Astrocyte of the spinal cord (primary cell): ENCODE measurements around the gene GPRC5C.

Source experiments
- DNase-seq: peaks from one replicate; pipeline ENCODE4 v3.0.0; 2011; ENCODE audit warnings: low read depth, low spot score
- H3K4me3 ChIP-seq: 2 replicates; pipeline ENCODE4 v1.5.1; 2011; ENCODE audit warnings: low read depth, mild to moderate bottlenecking, low read length, moderate library complexity
- in situ Hi-C: cut with HindIII; loops from 2 replicates; pipeline ENCODE4 v1.10.0; 2017; ENCODE audit warnings: low sequenced_read_pairs
- TF ChIP-seq, protein P1 (sequence below): IDR thresholded peaks from 2 replicates; pipeline ENCODE4 v1.5.1; 2012; ENCODE audit warnings: low read depth, mild to moderate bottlenecking, low read length, inconsistent platforms

Gene GPRC5C

DNA sequence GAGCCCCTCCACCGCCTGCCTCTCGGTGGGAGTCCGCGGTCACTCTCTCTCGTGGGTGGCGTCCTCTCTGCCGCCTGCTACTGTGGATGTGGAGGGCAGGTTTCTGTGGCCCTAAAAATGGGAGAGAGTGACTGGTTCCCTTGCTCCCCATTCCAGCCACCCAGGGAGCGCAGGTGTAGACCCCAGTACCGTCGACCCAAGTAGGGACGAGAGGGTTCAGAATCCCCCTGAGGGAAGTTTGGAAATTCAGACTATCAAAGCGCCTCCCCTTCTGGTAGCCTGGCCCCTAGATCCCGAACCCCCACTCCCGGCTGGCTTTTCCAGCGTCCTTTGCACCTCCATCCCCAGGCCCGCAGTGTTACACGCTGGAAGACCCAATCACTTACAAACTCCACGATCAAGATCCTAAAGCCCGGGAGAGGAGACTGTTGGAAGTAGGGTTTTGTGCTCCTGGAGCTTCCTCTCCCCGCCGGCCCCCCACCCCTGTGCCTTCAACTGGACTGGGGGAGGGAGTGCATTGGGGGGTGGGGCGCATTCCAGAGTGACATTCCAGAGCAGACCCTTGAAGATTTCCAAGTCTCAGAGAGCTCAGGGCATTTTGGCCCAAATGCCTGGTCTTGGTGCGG is 991 bp downstream of the GPRC5C start:
- TF ChIP-seq, protein P1, sequence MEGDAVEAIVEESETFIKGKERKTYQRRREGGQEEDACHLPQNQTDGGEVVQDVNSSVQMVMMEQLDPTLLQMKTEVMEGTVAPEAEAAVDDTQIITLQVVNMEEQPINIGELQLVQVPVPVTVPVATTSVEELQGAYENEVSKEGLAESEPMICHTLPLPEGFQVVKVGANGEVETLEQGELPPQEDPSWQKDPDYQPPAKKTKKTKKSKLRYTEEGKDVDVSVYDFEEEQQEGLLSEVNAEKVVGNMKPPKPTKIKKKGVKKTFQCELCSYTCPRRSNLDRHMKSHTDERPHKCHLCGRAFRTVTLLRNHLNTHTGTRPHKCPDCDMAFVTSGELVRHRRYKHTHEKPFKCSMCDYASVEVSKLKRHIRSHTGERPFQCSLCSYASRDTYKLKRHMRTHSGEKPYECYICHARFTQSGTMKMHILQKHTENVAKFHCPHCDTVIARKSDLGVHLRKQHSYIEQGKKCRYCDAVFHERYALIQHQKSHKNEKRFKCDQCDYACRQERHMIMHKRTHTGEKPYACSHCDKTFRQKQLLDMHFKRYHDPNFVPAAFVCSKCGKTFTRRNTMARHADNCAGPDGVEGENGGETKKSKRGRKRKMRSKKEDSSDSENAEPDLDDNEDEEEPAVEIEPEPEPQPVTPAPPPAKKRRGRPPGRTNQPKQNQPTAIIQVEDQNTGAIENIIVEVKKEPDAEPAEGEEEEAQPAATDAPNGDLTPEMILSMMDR = no peak
- in situ Hi-C loops = no loop called here
- H3K4me3 ChIP-seq = no peak overlapping the region
- DNase-seq = no peak

DNA sequence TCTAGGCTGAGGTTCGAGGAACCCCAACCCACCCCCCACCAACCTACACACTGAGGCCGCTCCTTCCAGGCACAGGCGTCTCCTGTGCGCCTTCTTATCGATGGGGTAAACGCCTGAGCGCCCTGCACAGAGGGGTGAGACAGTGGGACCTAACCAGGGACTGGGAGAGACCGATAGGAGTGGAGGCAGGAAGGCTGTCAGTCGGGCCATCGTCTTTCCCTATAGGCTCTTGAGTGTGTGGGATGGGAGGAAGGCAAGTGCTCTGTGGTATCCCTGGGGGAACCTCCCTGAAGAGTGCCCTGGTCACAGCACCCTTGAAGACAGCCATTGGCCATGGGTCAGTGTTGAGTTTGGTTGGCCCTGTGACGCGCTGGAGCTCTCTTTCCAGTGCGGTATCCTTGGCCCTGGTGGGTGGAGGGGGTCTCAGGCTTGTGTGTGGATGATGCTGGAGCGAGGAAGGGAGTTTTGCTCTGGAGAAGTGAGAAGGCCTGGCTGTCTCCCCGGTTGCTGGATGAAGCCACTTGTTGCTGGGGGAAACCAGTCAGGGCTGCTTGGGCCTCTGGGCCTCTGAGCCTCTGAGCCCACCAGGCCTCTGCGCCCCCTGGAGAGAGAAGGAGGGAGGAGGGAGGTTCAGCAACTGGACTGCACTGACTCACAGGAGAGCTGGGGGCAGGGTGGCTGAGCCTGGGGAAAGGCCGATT is 1.7 kb downstream of the GPRC5C start:
- DNase-seq = no peak
- in situ Hi-C loops = no loop called here
- TF ChIP-seq, protein P1 = no peak
- H3K4me3 ChIP-seq = no peak overlapping the region

DNA sequence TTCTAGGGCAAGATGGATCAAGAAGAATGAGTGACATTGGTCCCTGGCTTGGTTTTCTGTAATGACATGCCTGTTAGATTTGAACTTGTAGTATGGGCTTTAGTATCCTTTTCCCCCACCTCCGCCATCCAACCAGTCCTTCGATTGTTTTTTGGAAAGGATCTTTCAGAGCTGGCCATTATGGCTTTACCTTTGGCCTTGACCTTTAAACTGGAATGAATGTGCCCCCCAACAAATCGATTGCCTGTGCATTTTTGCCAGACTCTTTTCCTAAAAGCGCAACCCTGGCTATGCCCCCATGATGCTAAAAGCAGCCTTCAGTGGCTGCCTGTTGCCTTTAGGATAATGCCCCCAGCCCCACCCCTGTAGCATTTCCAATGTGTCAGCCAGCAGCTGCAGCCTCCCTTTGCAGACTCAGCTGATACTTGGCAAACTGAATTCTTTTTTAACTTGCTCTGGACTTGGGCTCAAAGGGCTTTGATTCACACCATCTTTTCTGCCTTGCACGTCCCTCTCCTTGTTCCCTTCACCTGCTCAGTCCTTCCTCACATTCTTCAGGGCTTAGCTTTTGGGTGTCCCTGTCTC is 4.0 kb downstream of the GPRC5C start:
- TF ChIP-seq, protein P1 = no peak
- H3K4me3 ChIP-seq = no peak overlapping the region
- no peak for DNase-seq
- in situ Hi-C loops = no loop called here

DNA sequence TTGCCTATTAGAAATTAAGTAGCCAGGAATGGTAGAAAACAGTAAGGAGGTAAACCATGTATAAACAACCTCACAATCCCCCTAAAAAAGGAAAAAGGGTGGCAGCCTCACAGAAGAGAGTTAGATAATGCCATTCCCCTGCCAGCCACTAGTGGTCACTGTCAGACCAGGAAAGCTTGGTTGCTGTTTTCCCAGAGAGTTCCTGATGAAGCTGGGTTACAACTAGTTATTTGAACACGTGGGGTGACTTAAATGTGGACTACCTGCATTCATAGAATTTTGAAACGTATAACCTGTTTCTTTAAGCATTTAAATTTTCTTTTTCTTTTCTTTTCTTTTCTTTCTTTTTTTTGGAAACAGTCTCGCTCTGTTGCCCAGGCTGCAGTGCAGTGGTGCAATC is 5.8 kb downstream of the GPRC5C start:
- no peak for DNase-seq
- TF ChIP-seq, protein P1 = peak; percentile 67
- H3K4me3 ChIP-seq = no peak overlapping the region
- in situ Hi-C loops = no loop called here

DNA sequence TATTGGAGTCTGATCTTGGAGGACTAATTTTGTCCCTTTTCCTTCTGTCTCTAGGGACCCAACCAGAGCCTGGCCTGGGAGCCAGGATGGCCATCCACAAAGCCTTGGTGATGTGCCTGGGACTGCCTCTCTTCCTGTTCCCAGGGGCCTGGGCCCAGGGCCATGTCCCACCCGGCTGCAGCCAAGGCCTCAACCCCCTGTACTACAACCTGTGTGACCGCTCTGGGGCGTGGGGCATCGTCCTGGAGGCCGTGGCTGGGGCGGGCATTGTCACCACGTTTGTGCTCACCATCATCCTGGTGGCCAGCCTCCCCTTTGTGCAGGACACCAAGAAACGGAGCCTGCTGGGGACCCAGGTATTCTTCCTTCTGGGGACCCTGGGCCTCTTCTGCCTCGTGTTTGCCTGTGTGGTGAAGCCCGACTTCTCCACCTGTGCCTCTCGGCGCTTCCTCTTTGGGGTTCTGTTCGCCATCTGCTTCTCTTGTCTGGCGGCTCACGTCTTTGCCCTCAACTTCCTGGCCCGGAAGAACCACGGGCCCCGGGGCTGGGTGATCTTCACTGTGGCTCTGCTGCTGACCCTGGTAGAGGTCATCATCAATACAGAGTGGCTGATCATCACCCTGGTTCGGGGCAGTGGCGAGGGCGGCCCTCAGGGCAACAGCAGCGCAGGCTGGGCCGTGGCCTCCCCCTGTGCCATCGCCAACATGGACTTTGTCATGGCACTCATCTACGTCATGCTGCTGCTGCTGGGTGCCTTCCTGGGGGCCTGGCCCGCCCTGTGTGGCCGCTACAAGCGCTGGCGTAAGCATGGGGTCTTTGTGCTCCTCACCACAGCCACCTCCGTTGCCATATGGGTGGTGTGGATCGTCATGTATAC is 8.0 kb downstream of the GPRC5C start:
- TF ChIP-seq, protein P1 = no peak
- no peak for DNase-seq
- in situ Hi-C loops = no loop called here
- no peak overlapping the region for H3K4me3 ChIP-seq

DNA sequence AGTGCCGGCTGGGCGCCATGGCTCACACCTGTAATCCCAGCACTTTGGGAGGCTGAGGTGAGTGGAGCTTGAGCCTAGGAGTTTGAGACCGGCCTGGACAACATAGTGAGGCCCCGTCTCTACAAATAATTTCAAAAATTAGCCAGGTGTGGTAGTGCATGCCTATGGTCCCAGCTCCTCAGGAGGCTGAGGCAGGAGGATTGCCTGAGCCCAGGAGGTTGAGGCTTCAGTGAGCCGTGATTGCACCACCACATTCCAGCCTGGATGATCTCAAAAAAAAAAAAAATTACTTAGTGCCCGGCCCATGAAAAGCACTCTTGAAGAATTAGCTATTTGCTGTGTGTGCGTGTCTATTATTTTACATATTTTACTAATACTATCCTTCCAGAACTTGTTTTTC is 9.6 kb downstream of the GPRC5C start:
- no peak overlapping the region for H3K4me3 ChIP-seq
- TF ChIP-seq, protein P1 = no peak
- in situ Hi-C loops = no loop called here
- no peak for DNase-seq
